Chondrocyte (in vitro differentiated cells): ENCODE measurements around the gene SERINC5. TPM values are rescaled to one million over a fixed set of nuclear protein-coding genes. Genes with fewer than 3 reads are reported as not detected.

Experiments
- DNase-seq: peaks from one replicate; pipeline ENCODE4 v3.0.0; 2021; ENCODE audit warnings: mixed read lengths, low spot score
- H3K27ac Mint-ChIP-seq: one replicate; pipeline ENCODE4 v1.8.0; 2021; ENCODE audit warnings: mild to moderate bottlenecking, moderate library complexity, mixed read lengths; ENCODE audit not compliant: unreplicated experiment
- H3K27me3 Mint-ChIP-seq: 2 replicates; pipeline ENCODE4 v1.8.0; 2021; ENCODE audit warnings: low read depth, mixed read lengths
- H3K36me3 Mint-ChIP-seq: 2 replicates; pipeline ENCODE4 v1.8.0; 2021; ENCODE audit warnings: low read depth, mixed read lengths
- H3K4me1 Mint-ChIP-seq: 2 replicates; pipeline ENCODE4 v1.8.0; 2021; ENCODE audit warnings: low read depth, mild to moderate bottlenecking, mixed read lengths
- H3K4me3 Mint-ChIP-seq: one replicate; pipeline ENCODE4 v1.8.0; 2021; ENCODE audit warnings: mild to moderate bottlenecking, moderate library complexity, mixed read lengths; ENCODE audit not compliant: unreplicated experiment
- H3K9me3 Mint-ChIP-seq: 2 replicates; pipeline ENCODE4 v1.8.0; 2021; ENCODE audit warnings: low read depth, mixed read lengths
- CTCF ChIP-seq: fragments of 200-600 bp; sonication (generic); IDR thresholded peaks from 2 replicates; pipeline ENCODE4 v1.5.0; 2021; ENCODE audit warnings: antibody characterized with exemption, mild to moderate bottlenecking, moderate library complexity
- total RNA-seq: library from RNA; stranded (reverse); gene quantifications from 3 replicates; pipeline ENCODE4 v1.2.1, GENCODE V29; 2021

The SERINC5 gene
- total RNA-seq, 1 donor from 2014 or later, result 41.5 TPM

GRCh38 chr5:80067016-80067415, 188.8 kb downstream of the SERINC5 start:
- H3K4me1 Mint-ChIP-seq, result peaks cover 10% of the 10 kb centered on the region
- no peak overlapping the region for H3K27ac Mint-ChIP-seq
- H3K36me3 Mint-ChIP-seq, result no peaks in the 10 kb centered on the region
- no peaks in the 10 kb centered on the region for H3K27me3 Mint-ChIP-seq
- no peak overlapping the region for H3K4me3 Mint-ChIP-seq
- H3K9me3 Mint-ChIP-seq, result no peaks in the 10 kb centered on the region
- no peak for DNase-seq
- TF ChIP-seq CTCF, result no peak

DNA sequence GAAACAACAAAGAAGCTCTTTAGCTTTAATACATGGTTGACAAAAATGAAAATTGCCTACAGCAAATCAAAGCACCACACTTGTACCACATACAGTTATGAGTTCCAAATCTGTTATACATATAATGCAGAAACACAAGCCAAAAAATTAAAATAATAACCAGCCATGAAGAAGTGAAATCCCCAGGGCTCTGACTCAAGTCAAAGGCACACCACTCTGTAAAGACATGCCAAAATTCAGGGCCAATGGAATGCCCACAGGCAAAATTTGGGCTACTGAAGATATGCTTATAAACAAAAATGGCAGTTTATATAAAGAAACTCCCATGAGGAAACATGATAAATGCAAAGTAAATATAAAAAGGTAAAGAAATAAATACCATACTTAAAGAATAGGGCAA, 191.7 kb downstream of the SERINC5 start:
- Mint-ChIP-seq H3K4me3 (no peak overlapping the region), H3K27ac (no peak overlapping the region), H3K9me3 (no peaks in the 10 kb centered on the region), H3K36me3 (no peaks in the 10 kb centered on the region), H3K27me3 (no peaks in the 10 kb centered on the region), H3K4me1 (peaks cover 15% of the 10 kb centered on the region)
- TF ChIP-seq CTCF, result no peak
- no peak for DNase-seq

Other genes starting within 250 kb of the SERINC5 start
- 0.28 to 1.6 TPM (median 0.75 TPM) in 3 replicates for gene THBS4, start 220.7 kb downstream of the SERINC5 start, total RNA-seq
- gene SPZ1, start 64.0 kb upstream of the SERINC5 start, total RNA-seq, result not detected in 3 replicates
- 52.6 to 67.7 TPM (median 56.3 TPM) in 3 replicates for gene ZFYVE16, start 152.0 kb upstream of the SERINC5 start, total RNA-seq
- gene FAM151B, start 232.1 kb upstream of the SERINC5 start, total RNA-seq, result 5.7 to 7.1 TPM (median 7.1 TPM) in 3 replicates